22Rv1 (cell line): ENCODE data around the gene LRRK1.

Experiments
- H3K27ac ChIP-seq: fragments of 450-650 bp; 2 replicates; pipeline ENCODE4 v1.5.1; 2017
- ZFX ChIP-seq: fragments of 450-650 bp; IDR thresholded peaks from 2 replicates; pipeline ENCODE4 v1.6.1; 2017; ENCODE audit warnings: antibody characterized with exemption, borderline replicate concordance
- TF ChIP-seq, protein P1 (sequence below): fragments of 450-650 bp; IDR thresholded peaks from 2 replicates; pipeline ENCODE4 v1.5.1; 2017; ENCODE audit warnings: mild to moderate bottlenecking

The LRRK1 gene

GRCh38 chr15:100918690-100919480 lies at the start of gene LRRK1:
TSS of gene LRRK1 (plus strand) at chr15:100919357. CDS start at chr15:100924633, 5,276 bp downstream.
- TF ChIP-seq, protein P1, sequence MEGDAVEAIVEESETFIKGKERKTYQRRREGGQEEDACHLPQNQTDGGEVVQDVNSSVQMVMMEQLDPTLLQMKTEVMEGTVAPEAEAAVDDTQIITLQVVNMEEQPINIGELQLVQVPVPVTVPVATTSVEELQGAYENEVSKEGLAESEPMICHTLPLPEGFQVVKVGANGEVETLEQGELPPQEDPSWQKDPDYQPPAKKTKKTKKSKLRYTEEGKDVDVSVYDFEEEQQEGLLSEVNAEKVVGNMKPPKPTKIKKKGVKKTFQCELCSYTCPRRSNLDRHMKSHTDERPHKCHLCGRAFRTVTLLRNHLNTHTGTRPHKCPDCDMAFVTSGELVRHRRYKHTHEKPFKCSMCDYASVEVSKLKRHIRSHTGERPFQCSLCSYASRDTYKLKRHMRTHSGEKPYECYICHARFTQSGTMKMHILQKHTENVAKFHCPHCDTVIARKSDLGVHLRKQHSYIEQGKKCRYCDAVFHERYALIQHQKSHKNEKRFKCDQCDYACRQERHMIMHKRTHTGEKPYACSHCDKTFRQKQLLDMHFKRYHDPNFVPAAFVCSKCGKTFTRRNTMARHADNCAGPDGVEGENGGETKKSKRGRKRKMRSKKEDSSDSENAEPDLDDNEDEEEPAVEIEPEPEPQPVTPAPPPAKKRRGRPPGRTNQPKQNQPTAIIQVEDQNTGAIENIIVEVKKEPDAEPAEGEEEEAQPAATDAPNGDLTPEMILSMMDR = peak; percentile 44; the same call in 1 of the 2 replicates
- no peak for TF ChIP-seq ZFX
- no peak within 1 kb of the TSS for H3K27ac ChIP-seq

GRCh38 chr15:100873029-100873677 lies 46.0 kb upstream of the LRRK1 start:
- TF ChIP-seq ZFX = no peak
- TF ChIP-seq, protein P1 = peak; percentile 87
- H3K27ac ChIP-seq = no peak overlapping the region

GRCh38 chr15:100875495-100875894 lies 43.7 kb upstream of the LRRK1 start:
- no peak overlapping the region for H3K27ac ChIP-seq
- TF ChIP-seq ZFX = no peak
- TF ChIP-seq, protein P1 = no peak

DNA sequence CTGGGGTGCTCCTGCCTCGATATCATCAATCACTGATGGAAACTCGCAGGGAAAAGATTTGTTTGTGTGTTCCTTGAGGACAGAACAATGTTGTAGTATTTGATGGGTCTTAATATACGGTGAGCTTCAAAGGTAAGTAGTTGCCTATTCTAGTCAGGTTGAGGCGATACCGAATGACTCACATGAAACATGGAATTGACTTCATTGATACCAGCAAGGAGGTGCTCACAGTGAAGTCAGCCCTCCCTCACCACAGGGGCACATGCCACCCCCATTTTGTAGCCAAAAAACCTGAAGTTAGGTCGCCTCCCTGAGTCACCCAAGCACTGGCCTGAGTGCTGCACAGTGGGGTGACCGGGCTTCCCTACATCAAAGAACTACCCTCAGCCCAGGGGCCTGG lies 43.2 kb upstream of the LRRK1 start:
- no peak overlapping the region for H3K27ac ChIP-seq
- TF ChIP-seq, protein P1 = no peak
- TF ChIP-seq ZFX = no peak

DNA sequence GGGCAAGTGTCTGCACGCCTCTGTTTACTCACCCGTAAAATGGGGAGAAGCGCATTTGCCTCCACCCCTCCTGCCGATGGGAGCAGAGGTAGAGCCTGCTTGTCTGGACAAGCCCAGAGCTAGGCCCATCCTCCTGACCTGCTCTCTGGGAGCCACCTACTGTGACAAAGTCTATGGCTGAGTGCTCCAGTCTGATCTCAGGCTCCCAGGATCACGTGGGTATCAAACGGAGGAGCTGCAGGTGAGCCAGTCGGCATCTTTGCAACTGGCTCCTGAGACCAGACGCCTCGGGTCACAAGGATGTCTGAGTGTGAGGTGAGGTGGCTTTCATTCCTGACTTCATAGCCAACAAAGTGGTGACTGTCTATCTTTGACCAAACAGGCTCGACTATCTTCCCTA lies 41.6 kb upstream of the LRRK1 start:
- TF ChIP-seq, protein P1 = no peak
- TF ChIP-seq ZFX = no peak
- no peak overlapping the region for H3K27ac ChIP-seq

DNA sequence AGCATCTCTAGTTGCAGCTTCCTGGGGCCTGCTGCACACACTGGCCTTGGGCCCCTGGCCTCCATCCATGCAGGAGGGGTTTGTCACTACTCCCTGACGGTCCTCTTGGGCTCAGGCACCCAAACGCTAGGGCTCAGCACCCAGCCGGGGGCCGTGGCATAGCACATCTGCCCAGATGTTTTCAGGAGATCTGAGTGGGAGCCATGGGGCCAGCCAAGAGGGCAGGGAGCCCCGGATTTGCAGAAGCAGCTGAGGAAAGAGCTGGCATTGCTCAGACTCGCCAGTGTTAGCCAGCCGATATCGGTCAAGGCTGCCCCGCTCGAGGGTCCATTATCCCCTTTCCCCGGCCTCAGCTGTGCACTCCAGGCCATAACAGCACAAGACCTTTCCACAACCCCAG lies 41.0 kb upstream of the LRRK1 start:
- H3K27ac ChIP-seq = no peak overlapping the region
- TF ChIP-seq, protein P1 = no peak
- TF ChIP-seq ZFX = no peak

- H3K27ac ChIP-seq = no peak overlapping the region
- TF ChIP-seq, protein P1 = no peak
- TF ChIP-seq ZFX = no peak
These were observed 40.5 kb upstream of the LRRK1 start for GRCh38 chr15:100878648-100879047.
